GOT3 (cell line): ENCODE measurements around the gene LLGL2.
"Not testable (repeated sequence)": the region's sequence is repeated elsewhere in the genome, so short reads cannot be mapped to it uniquely, and the experiment has no call there.

Source experiments
- DNase-seq: peaks from one replicate; lab custom pipeline; 2025; ENCODE audit warnings: mixed read lengths; lab: John Stamatoyannopoulos, UW

LLGL2 gene

DNA sequence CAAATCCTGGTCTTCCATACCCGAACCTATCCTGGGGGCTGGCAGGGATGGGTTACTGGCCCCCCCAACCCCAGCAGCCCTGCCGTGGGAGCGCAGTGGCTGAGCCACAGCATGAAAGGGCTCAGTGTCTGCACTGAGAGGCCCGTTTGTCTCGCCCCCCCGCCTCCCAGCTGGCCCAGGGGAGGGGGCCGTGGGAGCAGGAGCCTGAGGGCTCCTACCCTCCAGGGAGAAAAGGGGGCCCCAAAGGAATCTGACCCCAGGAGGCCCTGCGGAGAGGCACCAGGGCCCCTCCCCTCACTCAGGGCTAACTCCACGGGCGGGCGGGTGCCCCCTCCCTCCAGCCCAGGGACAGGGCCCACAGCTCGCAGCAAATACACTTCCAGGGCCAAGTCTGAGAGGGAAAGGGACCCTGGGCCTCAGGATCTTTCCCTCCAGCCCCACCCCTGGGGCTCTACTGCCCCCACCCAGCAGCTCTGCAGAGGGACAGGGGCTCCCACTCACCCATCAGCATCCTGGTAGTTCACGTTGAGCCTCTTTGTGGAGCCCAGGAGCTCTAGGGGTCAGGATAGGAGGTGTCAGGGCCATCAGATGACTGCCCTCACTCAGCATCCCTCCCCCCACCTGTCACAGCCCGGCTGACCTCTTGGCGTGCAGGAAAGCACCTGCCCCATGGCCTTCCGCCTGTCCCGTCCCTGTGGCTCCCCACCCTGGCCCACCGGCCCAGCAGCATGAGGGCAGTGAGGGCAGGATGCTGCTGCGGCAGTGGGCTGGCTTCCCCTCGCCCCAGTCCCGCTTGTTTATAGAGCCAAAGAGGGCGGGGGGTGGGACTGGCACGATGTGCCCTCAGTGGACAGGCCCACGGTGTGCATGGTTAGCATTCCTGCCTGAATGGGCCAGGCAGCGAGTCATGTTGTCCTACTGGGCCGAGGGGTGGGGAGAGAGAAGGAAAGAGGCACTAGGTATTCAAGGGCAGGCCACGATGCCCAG, 17.5 kb upstream of the LLGL2 start:
- DNase-seq, result no peak

DNA sequence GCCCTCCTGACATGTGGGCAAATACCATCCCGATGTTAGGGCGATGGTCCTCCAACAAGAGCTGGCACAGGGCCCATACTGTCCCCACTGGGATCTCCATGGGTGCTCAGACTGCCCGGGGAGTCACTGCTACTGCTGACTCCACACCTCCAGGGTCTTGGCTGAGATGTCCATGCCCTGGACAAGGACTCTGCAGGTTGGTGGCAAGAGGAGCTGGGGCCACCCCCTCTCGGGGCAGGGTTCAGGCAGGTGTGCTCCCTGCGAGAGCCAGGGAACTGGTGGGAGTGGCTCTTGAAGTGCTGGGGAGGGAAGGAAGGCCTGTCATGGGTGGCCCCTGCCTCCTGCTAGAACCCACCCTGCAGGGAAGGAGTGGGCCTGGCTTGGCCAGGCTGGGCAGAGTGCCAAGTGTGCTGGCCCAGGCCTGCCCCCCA, 16.6 kb upstream of the LLGL2 start:
- no peak for DNase-seq

- no peak for DNase-seq
Measured at GRCh38 chr17:75509528-75510258, 15.8 kb upstream of the LLGL2 start.

GRCh38 chr17:75511270-75511609, 14.3 kb upstream of the LLGL2 start:
- no peak for DNase-seq

- DNase-seq, result no peak
Measured at GRCh38 chr17:75511610-75512575, 13.6 kb upstream of the LLGL2 start.

GRCh38 chr17:75512926-75513640, 12.4 kb upstream of the LLGL2 start:
- no peak for DNase-seq

GRCh38 chr17:75513641-75514000, 11.9 kb upstream of the LLGL2 start:
- no peak for DNase-seq

DNA sequence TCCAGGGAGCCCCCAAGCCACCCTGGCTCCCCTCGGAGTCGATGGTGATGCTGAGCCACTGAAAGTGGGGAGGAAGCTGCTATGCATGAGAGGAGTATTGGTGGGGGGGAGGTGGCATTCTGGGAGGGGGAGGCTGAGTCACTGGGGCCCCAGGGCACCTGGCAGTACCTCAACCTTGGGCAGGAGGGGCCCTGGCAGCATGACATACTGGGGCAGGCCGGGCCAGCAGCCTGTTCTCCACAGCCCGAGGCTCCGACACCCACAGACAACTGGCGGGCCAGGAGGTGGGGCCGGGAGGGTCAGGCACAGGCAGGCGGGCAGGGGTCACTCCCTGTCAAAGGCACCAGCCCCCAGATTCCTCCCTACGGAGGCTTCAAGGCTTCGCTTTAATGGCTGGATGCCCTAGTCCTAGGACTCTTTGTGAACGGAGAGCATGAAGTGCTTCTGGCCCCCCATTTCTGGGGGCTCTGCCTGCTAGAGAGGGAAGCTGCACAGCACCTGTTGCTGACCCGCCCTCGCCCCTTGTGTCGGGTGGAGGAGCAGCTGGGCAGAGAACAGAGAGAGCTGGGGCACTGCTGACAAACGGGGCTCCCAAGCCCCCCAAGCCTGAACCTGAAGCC, 11.1 kb upstream of the LLGL2 start:
- DNase-seq, result no peak

- DNase-seq, result no peak
Measured at GRCh38 chr17:75514919-75515495, 10.5 kb upstream of the LLGL2 start.

GRCh38 chr17:75515496-75516254, 9.8 kb upstream of the LLGL2 start, which contains the start of gene CASKIN2:
Gene CASKIN2 (minus strand): TSS chr17:75515537. CDS start chr17:75513804, 1,733 bp downstream.
- peak; percentile 58 for DNase-seq

- peak; percentile 50 for DNase-seq
Measured at GRCh38 chr17:75516255-75516618, 9.3 kb upstream of the LLGL2 start, which contains the start of gene TSEN54. Gene TSEN54 (plus strand): TSS chr17:75516528. CDS start chr17:75516561, 33 bp downstream.

DNA sequence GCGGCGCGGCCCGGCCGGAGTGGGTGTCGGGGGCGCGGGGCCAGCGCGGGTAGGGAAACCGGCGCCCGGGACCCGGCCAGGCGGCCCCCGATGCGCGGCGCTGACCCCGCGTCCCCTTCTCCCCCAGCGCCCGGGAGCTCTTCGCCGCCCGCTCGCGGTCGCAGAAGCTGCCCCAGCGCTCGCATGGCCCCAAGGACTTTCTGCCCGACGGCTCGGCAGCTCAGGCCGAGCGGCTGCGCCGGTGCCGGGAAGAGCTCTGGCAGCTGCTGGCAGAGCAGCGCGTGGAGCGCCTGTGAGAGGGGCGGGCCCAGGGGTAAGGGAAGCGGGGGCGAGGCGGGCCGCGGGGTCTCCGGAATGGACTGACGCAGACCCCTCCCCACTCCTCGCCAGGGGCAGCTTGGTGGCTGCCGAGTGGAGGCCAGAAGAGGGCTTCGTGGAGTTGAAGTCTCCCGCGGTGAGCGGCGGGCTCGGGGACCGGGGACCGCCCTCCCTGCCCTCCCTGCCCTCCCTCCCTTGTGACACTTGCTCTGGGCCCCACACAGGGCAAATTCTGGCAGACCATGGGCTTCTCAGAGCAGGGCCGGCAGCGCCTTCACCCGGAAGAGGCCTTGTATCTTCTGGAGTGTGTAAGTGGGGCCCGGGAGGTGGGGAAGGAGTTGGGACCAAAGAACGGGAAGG, 8.7 kb upstream of the LLGL2 start:
- DNase-seq, result no peak

- DNase-seq, result no peak
Measured at GRCh38 chr17:75517297-75517865, 8.1 kb upstream of the LLGL2 start.

- no peak for DNase-seq
Measured at GRCh38 chr17:75518201-75518600, 7.3 kb upstream of the LLGL2 start.

DNA sequence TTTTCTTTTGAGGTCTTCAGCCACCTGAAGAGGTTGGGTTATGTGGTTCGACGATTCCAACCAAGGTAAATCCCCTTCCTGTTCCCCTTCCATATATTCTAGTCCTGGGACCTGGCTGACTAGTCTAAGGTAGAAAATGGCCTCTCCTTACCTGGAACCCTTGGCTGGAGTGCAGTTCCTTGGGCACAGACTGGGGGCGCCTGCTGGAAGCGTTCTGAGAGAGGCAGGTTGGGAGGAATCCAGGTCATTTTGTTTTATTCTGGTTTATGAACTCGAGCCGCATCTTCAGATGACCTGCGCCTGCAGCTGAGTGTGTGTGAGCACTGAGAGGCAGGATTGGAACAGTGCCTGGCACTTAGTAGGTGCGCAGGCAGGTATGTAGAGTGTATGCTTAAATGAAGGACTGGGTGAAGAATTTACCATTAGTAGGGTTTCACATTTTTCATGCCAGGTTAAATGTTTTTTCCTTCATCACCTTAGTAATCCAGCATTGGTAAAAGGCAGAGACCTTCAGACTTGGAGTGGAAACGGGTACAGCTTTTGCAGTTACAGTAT, 6.4 kb upstream of the LLGL2 start:
- DNase-seq, result no peak

DNA sequence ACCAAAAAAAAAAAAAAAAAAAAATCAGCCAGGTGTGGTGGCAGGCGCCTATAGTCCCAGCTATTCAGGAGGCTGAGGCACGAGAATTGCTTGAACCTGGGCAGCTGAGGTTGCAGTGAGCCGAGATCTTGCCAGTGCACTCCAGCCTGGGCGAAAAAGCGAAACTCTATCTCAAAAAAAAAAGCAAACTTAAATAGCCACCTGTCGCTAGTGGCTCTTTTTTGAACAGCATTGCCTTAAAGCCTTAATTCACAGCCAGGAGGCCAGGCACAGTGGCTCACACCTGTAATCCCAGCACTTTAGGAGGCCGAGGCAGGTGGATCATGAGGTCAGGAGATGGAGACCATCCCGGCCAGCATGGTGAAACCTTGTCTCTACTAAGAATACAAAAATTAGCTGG, 5.1 kb upstream of the LLGL2 start:
- DNase-seq, result not testable (repeated sequence)

DNA sequence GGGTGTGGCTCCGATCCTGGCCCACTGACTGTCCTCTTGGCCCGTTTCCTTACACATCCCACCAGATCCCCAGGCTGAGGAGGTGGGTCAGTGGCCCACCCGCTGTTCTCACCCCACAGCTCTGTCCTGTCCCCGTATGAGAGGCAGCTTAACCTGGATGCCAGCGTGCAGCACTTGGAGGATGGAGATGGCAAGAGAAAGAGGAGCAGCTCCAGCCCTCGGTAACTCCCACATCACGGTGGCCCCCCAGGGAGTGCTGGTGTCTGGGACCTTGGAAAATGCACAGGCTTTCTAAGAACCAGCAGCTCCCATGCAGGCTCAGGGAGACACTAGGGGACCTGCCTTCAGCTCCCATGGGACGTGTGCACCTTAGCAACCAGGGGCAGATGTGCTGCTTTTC, 4.2 kb upstream of the LLGL2 start:
- no peak for DNase-seq
